Right ventricle myocardium superior (tissue), 1 donor: ENCODE measurements around the gene EFCAB12. TPM values are rescaled to one million over a fixed set of nuclear protein-coding genes. Genes with fewer than 3 reads are reported as not detected.
"Not testable (repeated sequence)": the region's sequence is repeated elsewhere in the genome, so short reads cannot be mapped to it uniquely, and the experiment has no call there.

Source experiments
- ATAC-seq: fragments of 200-7000 bp; cut with Tn5 transposase; one replicate; pipeline ENCODE4 v1.9.1; 2020; ENCODE audit warnings: mild to moderate bottlenecking; ENCODE audit not compliant: poor library complexity
- DNase-seq: peaks from one replicate; pipeline ENCODE4 v3.0.0-alpha.2; 2020
- intact Hi-C: fragments of 100-400 bp; cut with DNase I; formaldehyde crosslinking; loops from one replicate; pipeline ENCODE4 v1.11.2; 2022
- total RNA-seq: library from RNA; stranded (reverse); fragmentation: NEBNext Ultra II Directional; extraction: Animal tissue kit (Norgen Biotek cat#: 25700); gene quantifications from one replicate; pipeline ENCODE4 v1.2.1, GENCODE V29; 2021
- donor health status: DM: no; HTN: yes; CAD: no; lungs with severe emphysema.

EFCAB12 gene
- total RNA-seq, 1 donor from 2014 or later: not detected

DNA sequence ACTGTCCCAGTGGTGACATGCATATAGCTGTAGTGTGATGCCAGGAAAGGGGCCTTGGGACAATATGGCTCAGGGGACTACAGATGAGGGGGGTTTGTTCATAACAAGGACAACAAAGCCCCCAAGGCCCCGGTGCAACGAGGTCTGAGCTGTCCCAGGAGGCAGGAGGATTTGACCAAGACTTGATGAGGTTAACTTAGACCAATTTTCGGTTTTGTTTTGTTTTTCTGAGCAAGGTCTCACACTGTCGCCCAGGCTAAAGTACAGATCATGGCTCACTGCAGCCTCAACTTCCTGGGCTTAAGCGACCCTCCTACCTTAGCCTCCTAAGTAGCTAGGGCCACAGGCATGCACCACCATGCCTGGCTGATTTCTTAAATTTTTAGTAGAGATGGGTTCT is 23.8 kb downstream of the EFCAB12 start:
- ATAC-seq (no peak), DNase-seq (no peak)
- intact Hi-C loops: no loop called here

DNA sequence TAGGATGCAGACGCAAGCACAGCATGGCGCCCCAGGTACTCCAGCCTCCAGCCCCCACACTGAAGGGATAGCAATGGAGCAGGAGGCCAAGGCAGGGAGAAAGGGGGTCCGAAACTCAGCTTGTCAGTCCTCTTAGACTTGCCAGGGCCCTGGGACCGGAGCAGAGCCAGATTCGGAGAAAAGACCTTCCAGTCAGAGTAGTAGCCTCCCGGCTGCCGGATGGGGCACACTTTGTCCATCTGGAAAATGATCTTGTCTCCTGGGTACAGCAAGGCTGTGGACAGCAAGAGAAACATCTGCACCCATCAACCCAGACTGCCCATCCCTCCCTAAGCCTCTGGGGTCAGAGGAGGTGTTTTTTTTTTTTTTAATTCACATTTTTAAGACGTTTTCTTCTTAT is 24.3 kb downstream of the EFCAB12 start:
- ATAC-seq: no peak
- intact Hi-C loops: no loop called here
- no peak for DNase-seq

DNA sequence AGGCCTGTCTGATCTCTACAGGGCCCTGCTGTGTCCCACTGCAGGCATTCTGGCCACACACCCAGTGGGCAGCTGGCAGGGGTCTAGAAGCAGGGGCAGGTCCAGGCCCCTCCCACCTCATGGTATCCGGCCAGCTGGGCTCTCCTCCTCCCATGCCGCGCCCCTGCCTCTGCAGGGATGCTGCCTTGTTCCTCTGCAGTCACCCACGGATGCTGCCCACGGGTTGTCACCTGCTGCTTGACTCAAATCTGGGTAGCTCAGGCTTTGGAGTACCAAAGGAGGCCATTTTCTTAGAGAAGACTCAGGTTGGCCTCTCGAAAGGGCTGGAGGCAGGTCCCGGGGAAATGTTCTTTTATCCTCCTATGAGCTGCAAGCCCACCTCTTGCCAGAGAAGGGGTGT is 25.0 kb downstream of the EFCAB12 start:
- ATAC-seq (no peak), DNase-seq (no peak)
- intact Hi-C loops: no loop called here

DNA sequence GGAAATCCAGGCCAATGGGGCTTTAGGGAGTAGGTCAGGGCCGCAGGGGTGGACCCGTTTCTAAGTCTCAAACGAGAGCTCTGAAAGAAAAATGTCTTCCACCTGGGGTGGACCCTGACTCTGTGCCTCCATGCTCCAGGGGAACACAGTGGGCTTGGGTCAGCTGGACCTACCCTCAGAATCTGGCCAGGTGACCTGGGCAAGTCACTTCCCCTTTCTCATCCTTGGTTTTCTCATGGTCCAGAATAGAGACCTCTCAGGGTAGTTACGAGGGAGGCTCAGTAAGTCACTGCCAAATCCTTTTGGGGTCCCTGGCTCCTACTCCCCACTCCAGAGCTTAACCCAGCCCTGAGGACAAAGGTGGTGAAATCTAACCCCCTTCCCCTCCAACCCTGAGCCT is 25.8 kb downstream of the EFCAB12 start:
- intact Hi-C loops: no loop called here
- DNase-seq (no peak), ATAC-seq (no peak)

DNA sequence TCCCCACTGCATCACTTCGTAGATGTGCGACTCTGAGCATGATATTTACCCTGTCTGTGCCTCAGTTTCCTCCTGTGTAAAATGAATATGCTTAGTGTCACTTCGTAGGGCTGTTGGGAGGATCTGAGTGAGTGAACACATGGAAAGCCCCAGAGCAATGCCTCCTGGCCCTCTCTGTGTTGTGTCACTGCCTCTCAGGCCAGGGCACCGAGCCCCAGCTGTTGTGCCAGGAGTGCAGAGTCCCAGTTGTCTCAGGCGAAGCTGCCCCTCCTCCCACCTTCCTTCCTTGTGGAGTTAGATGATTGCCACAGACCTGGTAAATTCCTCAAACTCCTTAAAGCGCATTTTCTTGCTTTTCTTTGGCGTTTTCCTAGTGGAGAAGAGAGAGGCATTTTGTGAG is 26.2 kb downstream of the EFCAB12 start:
- no peak for ATAC-seq
- intact Hi-C loops: no loop called here
- DNase-seq: no peak

DNA sequence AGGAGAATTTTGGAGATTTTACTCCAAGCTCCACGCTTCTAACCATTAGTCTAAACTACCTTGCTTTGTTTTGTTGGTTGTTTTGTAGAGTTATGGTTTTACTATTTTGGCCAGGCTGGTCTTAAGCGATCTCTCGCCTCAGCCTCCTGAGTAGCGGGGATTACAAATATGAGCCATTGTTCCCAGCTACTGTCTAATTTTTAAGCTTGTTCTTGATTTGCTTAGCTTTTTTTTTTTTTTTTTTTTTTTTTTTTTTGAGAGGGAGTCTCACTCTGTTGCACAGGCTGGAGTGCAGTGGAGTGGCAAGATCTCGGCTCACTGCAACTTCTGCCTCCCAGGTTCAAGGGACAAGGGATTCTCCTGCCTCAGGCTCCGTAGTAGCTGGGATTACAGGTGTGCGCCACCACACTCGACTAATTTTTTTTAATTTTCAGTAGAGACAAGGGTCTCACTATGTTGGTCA is 28.5 kb downstream of the EFCAB12 start:
- intact Hi-C loops: no loop called here
- no peak for ATAC-seq

DNA sequence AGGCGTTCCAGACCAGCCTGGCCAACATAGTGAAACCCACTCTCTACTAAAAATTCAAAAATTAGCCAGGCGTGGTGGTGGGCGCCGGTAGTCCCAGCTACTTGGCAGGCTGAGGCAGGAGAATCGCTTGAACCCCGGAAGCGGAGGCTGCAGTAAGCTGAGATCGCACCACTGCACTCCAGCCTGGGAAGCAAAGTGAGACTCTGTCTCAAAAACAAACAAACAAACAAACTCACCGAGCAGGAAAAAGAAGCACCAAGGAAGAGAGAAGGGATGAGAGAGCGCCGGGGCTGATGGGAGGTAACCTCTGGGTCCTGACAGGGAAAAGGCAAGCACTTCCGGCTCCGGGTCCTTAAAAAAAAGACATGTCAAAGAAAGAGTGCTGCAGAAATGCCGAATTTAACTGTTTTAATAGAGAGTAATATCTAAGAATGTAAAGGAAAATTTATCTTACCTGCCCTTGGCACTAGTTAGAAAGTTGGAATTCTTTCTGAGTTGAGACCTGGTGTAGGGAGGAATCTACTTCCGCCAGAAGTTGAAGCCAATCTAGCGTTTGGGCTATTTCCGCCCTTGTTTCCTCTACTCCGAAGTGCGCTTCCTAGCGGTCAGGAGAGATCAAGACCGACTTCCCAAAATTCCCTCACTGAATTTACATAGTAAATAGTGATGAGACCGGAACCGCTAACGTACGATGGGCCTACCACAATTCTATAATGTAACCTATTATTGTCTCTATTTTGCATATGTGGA is 29.1 kb downstream of the EFCAB12 start:
- DNase-seq: peak; percentile 80
- ATAC-seq: peak; percentile 96
- intact Hi-C loops: no loop called here

More for the DNA sequence above, 28.5 kb downstream of the EFCAB12 start:
- no peak for DNase-seq

DNA sequence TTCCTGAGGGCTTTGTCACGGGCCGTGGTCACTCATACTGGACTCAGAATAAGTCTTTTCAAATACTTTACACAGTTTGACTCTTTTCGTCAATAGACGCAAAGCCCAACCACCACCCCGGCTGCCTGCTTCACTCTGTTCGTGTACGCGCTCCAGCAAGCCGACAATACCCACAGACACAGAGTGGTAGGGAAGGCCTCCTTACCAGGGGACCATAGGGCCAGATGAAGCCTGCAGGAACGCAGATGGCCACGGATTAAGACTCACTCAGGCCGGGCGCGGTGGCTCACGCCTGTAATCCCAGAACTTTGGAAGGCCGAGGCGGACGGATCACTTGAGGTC is 29.7 kb downstream of the EFCAB12 start:
- ATAC-seq: peak; percentile 5
- no peak for DNase-seq
- intact Hi-C loops: no loop called here

DNA sequence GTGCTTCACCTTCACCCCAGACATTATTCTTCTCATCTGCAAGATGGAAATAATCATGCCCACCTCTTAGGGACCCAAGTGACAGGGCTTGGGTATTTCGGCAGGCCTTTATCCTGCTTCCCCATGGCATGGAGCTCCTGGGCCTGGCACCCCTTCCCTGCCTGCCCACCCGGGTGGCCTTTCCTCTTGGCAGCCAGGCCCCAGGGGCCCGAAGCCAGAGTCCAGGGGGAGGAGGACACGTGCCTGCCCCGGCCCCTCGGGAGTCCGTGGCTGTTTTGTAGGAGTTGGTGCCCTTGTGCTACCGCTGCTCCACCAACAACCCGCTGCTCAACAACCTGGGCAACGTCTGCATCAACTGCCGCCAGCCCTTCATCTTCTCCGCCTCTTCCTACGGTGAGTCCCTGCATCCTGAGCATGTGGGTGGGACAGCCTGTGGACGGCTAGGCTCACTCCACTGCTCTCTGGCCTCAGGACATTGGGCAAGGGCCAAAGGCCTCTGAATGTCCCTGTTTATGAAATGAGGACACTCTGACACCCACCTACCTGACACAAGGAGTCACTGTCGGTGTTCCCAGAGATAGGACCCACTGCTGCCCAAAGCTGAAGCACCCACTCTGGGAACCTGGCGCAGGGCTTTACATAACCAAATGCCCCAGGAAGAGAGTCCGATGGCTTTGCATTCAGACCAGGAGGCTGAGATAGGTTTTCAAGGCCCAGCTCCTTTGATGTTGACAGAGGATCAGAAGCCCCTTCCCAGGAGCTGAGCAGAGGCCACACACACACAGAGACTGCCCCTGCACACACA is 34.5 kb downstream of the EFCAB12 start:
- DNase-seq, ATAC-seq, intact Hi-C loops: not testable (repeated sequence)

DNA sequence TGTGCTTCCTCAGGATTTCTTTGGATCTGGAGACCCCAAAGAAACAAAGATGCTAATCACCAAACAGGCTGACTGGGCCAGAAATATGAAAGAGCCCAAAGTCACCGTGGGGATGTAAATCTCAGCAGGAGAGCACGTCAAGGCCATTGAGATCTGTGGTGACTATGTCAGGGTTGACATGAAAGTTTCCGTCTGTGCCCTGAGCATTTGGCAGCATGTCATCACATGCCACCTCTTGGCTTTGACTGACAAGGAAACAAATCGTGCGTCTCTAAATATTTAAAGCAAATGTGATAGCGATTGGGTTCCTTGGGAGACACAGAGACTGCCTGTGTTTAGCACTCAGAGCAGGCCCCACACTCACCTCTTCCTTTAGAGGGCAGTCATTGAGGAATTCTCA is 35.2 kb downstream of the EFCAB12 start:
- DNase-seq (no peak), ATAC-seq (no peak)
- intact Hi-C loops: no loop called here

DNA sequence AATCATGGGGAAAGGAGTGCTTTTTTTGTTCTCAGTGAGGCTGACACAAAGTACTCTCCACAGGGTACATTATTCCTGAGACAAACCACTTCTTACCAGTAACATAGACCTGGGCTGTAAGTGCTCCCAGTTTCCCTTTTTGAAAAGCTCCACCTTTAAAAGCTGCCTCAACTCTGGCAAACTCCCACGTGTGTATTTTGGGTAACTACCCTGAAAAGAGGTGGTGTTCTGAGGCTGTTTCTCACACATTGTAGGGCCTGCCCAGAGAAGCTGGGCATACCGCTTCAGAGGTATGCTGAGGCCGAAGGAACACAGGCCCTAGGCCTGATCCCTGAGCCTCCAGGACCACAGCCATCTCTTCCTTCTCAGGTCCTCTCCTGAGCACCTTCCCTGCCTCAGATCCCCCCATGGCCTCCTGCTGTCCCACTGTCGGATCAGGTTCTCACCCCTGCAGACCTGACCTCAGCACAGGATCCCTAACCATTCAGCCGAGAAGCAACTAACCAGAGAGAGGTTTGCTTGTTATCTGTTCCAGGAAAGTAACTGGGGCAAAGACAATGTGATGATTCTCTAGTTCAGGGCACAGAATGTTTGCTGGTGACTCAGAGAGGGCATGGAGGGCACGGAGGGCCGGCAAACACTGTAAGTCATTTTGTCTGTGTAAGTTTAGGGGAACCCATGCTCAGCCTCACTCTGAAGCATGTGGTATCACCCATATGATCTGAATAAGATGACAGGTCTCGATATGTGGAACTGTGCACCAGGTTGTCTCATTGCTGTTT is 36.1 kb downstream of the EFCAB12 start:
- ATAC-seq, intact Hi-C loops, DNase-seq: not testable (repeated sequence)

DNA sequence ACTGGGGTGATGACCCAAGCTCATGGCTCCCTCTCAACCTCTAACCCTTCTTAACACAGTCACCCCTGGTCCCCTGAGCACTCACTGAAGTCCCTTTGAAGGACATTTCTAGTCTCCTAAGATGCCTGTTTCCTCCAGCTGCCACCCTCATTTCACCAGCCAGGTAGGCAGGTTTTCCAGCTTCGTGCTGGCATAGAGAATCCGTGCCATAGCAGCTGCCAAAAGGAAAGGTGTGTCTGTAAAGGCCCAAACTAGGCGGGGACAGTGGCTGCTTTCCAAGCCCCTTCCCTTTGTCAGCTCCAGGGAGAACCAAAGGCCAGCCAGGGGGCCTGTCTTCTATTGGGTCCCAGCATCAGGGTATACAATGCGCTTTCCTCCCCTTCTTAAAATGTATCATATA is 36.9 kb downstream of the EFCAB12 start:
- ATAC-seq, intact Hi-C loops, DNase-seq: not testable (repeated sequence)

DNA sequence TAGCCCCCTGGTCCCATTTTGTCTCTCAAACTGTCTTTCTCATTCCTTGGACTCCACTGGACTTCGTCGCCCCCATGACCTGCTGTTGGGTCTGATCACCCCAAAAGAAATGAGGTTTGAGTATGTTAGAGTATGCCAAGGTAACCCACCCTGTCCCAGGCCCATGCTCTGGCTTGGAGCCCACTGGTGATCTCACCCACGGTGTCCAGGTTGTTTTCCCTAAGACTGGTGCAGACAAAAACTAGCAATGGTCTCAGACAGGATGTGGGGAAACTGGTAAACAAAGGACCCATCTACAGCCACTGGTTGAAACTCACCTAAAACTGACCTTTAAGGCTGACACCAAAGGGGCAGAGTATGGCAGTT is 38.9 kb downstream of the EFCAB12 start:
- intact Hi-C loops: loop anchor here (10.0 kb wide), 1 partner anchor 435 kb away; no protein-coding TSS in a partner anchor
- ATAC-seq (no peak), DNase-seq (no peak)

DNA sequence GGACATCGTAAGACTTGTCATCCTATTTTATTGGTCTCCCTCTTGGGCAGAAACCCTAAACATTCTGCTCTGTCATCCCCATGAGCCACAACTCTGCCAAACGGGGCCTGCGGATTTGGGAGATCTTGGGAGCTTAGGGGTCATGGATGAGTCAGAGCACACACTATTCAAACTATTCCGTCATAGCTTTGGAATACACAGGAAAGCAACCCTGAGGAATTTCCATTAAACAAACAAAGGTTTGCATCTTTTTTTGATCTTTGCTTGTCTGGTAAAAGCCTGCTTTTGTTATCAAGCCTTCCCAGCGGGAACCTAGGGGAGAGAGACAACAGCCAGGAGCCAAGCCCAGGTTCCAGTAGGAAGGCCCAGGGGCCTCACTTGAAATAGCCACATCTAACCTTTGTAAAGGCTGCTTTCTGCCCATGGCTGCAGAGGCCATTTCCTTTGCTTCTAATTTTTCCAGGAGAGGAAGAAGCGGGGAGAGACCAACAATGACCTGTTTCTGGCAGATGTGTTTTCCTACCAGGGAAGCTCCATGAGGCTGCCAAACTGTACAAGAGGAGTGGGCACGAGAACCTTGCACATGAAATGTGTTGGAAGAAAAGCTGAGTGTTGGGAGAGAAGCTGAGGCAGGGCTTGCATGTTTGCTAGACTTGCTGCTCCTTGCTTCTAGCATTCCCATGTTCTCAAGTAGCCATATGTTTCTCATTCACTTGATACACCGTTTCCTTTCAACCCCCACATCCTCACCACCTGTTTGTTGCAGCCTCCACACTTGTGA is 39.5 kb downstream of the EFCAB12 start:
- not testable (repeated sequence) for DNase-seq
- intact Hi-C loops: loop anchor here (10.0 kb wide), 1 partner anchor 436 kb away; no protein-coding TSS in a partner anchor
- peak; percentile 37 for ATAC-seq

DNA sequence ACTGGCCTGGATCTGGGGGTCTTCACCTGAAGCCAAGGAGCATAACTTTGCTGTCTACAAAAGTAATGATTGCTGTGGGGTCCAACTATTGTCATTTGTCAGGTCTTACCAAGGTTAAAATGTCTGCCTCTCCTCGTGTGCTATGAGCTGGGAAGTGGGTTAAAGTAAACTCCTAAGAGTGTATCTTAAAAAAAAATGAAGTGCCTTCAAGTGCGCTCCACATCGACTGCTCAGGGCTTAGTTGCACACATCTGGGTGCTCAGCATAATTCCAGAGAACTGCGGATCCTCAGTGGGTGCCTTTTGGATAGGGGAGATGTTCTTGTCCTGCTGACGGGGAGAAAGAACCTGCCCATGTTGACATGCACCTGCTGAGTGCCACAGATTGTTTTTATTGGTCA is 40.9 kb downstream of the EFCAB12 start:
- intact Hi-C loops: loop anchor here (10.0 kb wide), 1 partner anchor 437 kb away; no protein-coding TSS in a partner anchor
- ATAC-seq (no peak), DNase-seq (no peak)

DNA sequence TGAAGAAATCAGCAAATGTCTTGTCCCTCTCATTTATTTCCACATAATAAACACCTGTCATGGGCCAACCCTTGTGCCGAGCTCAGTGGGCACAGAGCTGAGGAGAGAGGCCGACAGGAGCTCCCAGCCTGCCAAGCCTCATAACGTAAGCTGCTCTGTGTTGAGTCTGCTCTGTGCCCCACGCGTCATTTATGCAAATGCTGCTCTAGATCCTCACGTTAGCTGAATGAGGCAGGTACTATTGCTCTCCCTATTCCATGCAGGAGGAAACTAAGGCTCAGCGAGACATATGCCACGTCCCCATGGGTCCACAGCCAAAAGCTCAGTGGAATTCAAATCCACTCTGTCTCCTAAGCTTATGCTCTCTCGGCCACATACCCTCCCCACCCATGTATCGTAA is 41.5 kb downstream of the EFCAB12 start:
- no peak for DNase-seq
- intact Hi-C loops: loop anchor here (10.0 kb wide), 1 partner anchor 438 kb away; no protein-coding TSS in a partner anchor

DNA sequence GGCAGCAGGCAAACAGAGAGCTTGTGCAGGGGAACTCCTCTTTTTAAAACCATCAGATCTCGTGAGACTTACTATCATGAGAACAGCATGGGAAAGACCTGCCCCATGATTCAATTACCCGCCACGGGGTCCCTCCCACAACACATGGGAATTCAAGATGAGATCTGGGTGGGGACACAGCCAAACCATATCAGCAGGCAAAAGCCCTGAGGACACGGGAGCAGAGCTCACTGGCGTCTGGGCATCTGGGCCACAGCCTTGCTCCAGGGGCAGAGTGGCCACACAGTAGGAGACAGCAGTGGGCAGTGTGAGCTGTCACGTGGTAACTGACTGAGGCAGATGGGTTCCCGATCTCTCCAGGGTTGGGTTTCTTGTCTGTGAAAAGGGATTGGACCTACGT is 42.9 kb downstream of the EFCAB12 start:
- intact Hi-C loops: loop anchor here (10.0 kb wide), 1 partner anchor 439 kb away; no protein-coding TSS in a partner anchor
- not testable (repeated sequence) for ATAC-seq

More for the DNA sequence above, 41.5 kb downstream of the EFCAB12 start:
- no peak for ATAC-seq

More for the DNA sequence above, 42.9 kb downstream of the EFCAB12 start:
- not testable (repeated sequence) for DNase-seq
